GM19351 (cell line): ENCODE measurements around the gene SAPCD2.
A peak's percentile ranks its signal among the peaks of the same experiment; 100 is the strongest.

Experiments used
- ATAC-seq: cut with Tn5 transposase; IDR thresholded peaks from one replicate; pipeline ENCODE4 v1.9.1; 2021; ENCODE audit warnings: mild to moderate bottlenecking, moderate library complexity; ENCODE audit not compliant: unreplicated experiment

The SAPCD2 gene

GRCh38 chr9:137050570-137050969, 19.8 kb downstream of the SAPCD2 start:
- no peak for ATAC-seq

GRCh38 chr9:137049544-137050449, 20.6 kb downstream of the SAPCD2 start:
- ATAC-seq, result no peak

GRCh38 chr9:137048655-137049543, 21.5 kb downstream of the SAPCD2 start:
- ATAC-seq, result no peak

DNA sequence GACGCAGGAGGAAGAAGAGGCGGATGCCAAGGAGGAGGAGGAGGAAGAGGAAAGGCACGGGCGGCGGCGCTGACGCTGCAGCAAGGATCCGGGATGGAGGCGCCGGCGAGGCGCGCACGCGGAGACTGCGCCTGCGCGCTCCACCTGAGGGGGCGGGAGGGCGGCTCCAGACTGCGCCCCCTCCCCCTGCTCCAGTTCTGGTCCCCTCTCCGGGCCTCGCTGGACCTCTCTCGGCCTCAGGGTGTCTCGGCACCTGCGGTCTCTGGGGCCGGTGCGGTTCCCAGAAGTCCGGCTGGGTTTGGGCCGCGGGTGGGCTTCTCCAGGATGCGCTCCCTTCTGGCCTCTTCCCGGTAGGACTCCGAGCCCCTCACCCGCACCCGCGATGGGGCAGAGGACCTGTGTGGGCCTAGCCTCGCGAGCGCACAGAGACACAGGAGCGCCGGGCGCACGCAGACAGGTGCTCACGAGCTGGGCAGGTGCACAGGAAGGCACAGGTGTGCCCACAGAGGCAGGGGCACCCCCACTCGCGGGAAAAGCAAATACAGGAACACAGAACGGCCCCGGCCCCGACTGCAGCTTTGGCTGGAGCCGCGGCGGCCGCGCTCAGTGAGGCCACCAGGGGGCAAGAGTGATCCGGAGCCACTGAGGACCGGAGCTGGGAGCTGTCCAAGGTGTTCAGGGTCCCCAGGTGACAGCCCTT, 24.1 kb downstream of the SAPCD2 start, which contains the start of gene NPDC1:
Gene NPDC1, minus strand, starts transcription at position 90 of the 700 bp plus-strand sequence. CDS start 188 bp downstream, outside the sequence.
- ATAC-seq, result no peak

GRCh38 chr9:137045294-137046087, 24.9 kb downstream of the SAPCD2 start:
- no peak for ATAC-seq

DNA sequence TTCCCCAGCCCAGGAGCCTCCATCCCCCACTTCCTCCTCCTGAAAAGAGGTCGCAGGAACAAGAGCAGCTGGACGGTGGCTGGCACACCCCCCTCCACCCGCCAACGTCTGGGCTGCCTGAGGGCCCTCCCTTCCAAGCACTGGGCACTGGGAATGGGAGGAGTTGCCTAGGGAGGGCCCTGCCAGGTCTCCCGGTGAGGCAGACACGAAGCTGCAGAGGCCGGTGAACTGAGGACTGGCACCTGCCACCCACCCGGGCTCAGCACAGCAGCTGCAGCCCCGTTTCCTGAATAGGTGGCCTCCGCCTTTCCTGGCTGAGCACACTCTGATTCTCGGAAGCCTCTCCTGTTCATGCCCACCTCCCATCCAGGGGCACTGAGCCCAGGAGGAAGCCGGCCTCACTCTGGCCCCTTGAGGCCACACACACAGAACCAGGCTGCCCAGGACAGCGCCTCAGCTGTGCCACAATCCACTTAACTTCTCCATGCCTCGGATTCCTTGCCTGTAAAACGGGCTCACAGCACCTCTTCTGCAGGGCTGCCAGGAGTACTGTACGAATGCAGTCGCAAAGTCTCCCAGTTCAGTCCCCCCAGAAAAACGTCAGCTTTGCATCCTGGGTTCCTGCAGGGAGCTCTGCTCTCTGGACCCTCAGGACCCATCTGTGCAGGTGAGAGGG, 25.7 kb downstream of the SAPCD2 start:
- ATAC-seq, result no peak

DNA sequence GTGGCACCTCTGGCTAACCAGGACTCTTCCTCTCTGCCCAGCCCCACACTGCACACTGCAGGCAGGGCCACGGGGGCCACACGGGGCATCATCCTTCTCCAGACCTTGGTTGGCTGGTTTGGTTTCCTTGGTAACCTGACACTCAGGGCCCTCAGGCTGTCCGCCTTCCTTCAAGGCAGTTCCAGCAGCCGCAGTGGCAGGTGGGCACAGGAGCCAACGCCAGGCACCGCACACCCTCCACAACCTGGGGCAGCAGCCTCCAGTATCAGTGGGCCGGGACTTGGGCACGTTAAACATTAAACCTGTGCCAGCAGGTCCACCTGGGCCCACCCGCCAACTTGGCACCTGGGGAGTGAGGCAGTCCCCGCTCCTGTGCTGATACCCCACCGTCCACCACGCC, 26.3 kb downstream of the SAPCD2 start:
- ATAC-seq, result no peak

DNA sequence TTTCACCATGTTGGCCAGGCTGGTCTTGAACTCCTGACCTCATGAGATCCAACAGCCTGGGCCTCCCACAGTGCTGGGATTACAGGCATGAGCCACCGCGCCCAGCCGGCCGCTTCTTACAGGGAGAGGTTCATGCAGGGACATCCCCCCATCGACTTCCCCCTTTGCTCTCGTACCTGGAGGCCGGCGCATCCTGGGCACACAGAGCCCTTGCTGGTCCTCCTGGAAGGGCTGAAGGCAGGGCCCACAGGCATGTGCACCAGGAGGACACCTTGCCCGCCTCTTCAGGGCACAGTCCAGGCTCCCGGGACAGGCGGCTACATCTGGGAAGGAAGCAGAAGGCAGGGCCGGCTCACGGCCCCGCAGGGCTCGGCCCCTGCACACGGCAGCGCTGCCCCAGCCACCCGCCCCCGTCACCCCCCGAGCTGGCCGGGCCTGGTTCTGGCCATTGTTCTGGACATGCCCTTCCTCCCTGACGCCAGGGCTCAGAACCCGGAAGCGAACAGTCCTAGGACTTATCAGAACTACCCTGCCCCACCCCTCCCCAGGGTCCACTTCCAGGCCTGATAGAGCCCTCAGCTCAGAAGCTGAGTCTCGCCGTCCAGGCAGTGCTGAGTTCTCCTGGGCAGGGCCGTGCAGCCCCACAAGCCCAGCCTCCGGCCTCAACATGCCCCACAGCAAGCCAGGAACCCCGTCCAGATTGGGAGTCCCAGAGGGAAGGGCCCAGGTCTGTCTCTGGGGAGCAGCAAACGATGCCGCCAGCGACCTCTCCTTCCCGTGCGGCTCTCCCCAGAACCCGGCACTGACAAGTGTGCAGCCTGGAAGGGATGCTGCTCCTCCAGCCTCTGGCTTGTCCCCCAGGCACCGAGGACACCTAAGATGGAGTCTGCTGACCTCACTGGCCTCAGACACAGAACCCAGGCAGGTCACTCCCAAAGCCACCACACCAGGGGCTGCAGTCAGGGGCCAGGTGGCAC, 27.3 kb downstream of the SAPCD2 start:
- no peak for ATAC-seq

GRCh38 chr9:137041124-137041523, 29.2 kb downstream of the SAPCD2 start:
- no peak for ATAC-seq

GRCh38 chr9:137040568-137040967, 29.8 kb downstream of the SAPCD2 start:
- no peak for ATAC-seq

- no peak for ATAC-seq
Measured at GRCh38 chr9:137039611-137040366, 30.6 kb downstream of the SAPCD2 start.

DNA sequence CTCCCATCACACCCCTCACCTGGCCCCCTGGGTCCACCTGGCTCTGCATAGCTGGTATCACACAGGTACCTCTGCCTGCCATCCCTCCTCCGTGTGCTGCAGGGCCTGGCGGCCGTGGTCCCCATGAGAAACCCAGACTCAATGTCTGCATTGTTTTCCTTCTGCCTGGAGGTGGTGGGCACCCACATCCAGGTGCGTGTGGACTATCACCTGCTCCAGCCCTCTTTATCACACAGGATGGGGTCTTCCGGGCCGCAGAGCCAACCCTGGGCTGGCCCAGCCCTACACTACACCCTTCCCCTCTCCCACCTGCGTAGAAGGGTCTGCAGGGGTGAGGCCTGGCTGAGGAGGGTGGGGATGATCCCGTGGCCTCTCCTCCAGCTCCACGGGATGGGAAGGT, 31.4 kb downstream of the SAPCD2 start:
- no peak for ATAC-seq

- no peak for ATAC-seq
Measured at GRCh38 chr9:137037483-137037882, 32.9 kb downstream of the SAPCD2 start.

DNA sequence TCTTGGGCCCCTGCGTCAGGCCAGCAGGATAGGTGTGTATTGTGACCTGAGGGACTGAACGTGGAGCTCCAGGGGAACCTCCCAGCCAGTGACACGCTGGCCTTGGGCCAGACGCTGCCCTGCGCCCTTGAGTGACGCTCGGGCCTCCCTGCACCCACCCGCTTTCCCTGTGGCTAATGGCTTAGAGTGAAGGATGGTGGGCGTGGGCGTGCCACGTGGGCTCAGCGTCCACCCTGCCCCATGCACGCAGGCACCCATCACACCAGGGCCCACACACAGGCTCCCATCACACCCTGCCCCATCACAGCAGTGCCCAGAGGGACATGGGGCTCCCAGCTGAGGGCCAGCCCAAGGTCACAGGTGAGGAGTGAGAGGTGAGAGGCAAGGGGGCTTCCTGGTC, 33.3 kb downstream of the SAPCD2 start:
- ATAC-seq, result no peak

- ATAC-seq, result no peak
Measured at GRCh38 chr9:137035937-137036336, 34.4 kb downstream of the SAPCD2 start.

DNA sequence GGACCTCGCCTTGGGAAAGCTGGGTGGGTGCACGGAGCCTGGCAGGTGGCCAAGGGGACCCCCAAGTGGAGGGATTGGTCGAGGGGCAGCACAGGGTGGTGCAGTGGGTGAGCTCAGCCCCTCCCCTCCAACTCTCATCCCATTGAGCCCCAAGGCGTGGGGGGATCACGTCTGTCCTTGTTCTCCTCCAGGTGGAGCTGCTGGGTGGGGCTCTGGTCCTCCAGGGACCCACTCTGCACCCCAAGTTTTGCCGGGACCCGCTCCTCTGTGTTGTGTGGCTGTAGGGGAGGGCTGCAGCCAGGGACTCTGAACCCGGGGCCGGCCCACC, 34.9 kb downstream of the SAPCD2 start:
- ATAC-seq, result no peak

GRCh38 chr9:137034709-137035506, 35.4 kb downstream of the SAPCD2 start:
- peak; percentile 78 for ATAC-seq
